Measurements from ENCODE around the gene CDC16.

- TF ChIP-seq CTCF (IDR thresholded peaks at IDR 0.05) = no peak
- no peak for TF ChIP-seq EZH2 (IDR thresholded peaks at IDR 0.05; ENCODE audit: borderline replicate concordance, insufficient read depth, low read depth, low read length, poor library complexity, severe bottlenecking)
Observed at GRCh38 chr13:114279758-114280355, 45.2 kb downstream of the CDC16 start.

Data from B cell (primary cell).